SU-DHL-6 (cell line): ENCODE measurements around the gene RNASE4.

Experiments
- EZH2phosphoT487 ChIP-seq: fragments of 200-600 bp; sonication (generic), shearing (Covaris generic); conservative IDR thresholded peaks from 2 replicates; pipeline ENCODE4 v1.6.1; 2018; ENCODE audit warnings: mild to moderate bottlenecking, antibody characterized with exemption, low read length, moderate library complexity, mixed read lengths
- TF ChIP-seq, protein P1 (sequence below): fragments of 200-600 bp; sonication (generic); IDR thresholded peaks from one replicate; pipeline ENCODE4 v1.5.1; 2017; ENCODE audit warnings: antibody characterized with exemption, mild to moderate bottlenecking, low read length, moderate library complexity; ENCODE audit not compliant: insufficient read depth, poor library complexity, severe bottlenecking

DNA sequence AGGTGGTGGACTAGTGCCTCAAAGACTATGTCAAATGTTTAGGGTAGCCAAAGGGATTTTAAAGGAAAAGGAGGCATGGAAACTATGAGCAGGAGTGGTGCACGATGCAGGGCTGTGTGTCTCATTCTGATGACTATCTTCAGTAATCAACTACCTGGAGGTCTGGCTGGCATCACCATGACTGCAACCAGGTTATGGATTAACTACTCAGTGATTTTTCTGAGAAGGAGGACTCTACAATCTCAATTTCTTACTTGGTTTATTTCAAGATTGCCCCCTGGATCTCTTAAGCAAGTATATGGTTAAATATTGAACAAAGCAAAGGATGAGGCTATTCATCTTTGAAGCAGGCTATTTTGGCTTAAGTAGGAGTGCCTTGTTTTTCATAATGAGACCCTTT lies 42.2 kb downstream of the RNASE4 start:
- TF ChIP-seq, protein P1, sequence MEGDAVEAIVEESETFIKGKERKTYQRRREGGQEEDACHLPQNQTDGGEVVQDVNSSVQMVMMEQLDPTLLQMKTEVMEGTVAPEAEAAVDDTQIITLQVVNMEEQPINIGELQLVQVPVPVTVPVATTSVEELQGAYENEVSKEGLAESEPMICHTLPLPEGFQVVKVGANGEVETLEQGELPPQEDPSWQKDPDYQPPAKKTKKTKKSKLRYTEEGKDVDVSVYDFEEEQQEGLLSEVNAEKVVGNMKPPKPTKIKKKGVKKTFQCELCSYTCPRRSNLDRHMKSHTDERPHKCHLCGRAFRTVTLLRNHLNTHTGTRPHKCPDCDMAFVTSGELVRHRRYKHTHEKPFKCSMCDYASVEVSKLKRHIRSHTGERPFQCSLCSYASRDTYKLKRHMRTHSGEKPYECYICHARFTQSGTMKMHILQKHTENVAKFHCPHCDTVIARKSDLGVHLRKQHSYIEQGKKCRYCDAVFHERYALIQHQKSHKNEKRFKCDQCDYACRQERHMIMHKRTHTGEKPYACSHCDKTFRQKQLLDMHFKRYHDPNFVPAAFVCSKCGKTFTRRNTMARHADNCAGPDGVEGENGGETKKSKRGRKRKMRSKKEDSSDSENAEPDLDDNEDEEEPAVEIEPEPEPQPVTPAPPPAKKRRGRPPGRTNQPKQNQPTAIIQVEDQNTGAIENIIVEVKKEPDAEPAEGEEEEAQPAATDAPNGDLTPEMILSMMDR: no peak
- TF ChIP-seq EZH2phosphoT487: no peak
